ENCODE results near the gene KANK3. TPM values are rescaled to one million over a fixed set of nuclear protein-coding genes. Genes with fewer than 3 reads are reported as not detected.
"Not testable (repeated sequence)": the region's sequence is repeated elsewhere in the genome, so short reads cannot be mapped to it uniquely, and the experiment has no call there.

KANK3 gene
- total RNA-seq, 2 donors from 2014 or later = 11.0 to 22.5 TPM

GRCh38 chr19:8349629-8350372 is 6.7 kb upstream of the KANK3 start:
- intact Hi-C loops (cut with DNase I) = loop anchor here (5.0 to 10.0 kb wide), 3 partner anchors 48 to 165 kb away; partner anchors contain the start of gene ZNF414 (in 1 of the 2)
- not testable (repeated sequence) for DNase-seq (ENCODE audit: low spot score)

GRCh38 chr19:8343483-8343844 is 402 bp upstream of the KANK3 start:
- no peak for DNase-seq (ENCODE audit: low spot score)
- intact Hi-C loops (cut with DNase I) = loop anchor here in 1 of 2 donors (10.0 kb wide), 1 partner anchor 171 kb away; the partner anchor contains the start of gene ZNF414

GRCh38 chr19:8342316-8342683 is 762 bp downstream of the KANK3 start:
- intact Hi-C loops (cut with DNase I) = loop anchor here in 1 of 2 donors (10.0 kb wide), 1 partner anchor 173 kb away; the partner anchor contains the start of gene ZNF414
- DNase-seq (ENCODE audit: low spot score) = no peak

GRCh38 chr19:8341504-8341903 is 1.6 kb downstream of the KANK3 start:
- DNase-seq (ENCODE audit: low spot score) = not testable (repeated sequence)
- intact Hi-C loops (cut with DNase I) = loop anchor here in 1 of 2 donors (10.0 kb wide), 1 partner anchor 173 kb away; the partner anchor contains the start of gene ZNF414

- DNase-seq (ENCODE audit: low spot score) = no peak
- intact Hi-C loops (cut with DNase I) = loop anchor here in 1 of 2 donors (10.0 kb wide), 1 partner anchor 174 kb away; the partner anchor contains the start of gene ZNF414
Measured at GRCh38 chr19:8340341-8341096, 2.5 kb downstream of the KANK3 start.

GRCh38 chr19:8338835-8339234 is 4.2 kb downstream of the KANK3 start:
- intact Hi-C loops (cut with DNase I) = no loop called here
- no peak for DNase-seq (ENCODE audit: low spot score)

GRCh38 chr19:8337728-8338127 is 5.3 kb downstream of the KANK3 start:
- DNase-seq (ENCODE audit: low spot score) = no peak
- intact Hi-C loops (cut with DNase I) = no loop called here

GRCh38 chr19:8336660-8337059 is 6.4 kb downstream of the KANK3 start:
- DNase-seq (ENCODE audit: low spot score) = no peak
- intact Hi-C loops (cut with DNase I) = no loop called here

GRCh38 chr19:8336072-8336569 is 6.9 kb downstream of the KANK3 start:
- DNase-seq (ENCODE audit: low spot score) = no peak
- intact Hi-C loops (cut with DNase I) = no loop called here

- no peak for DNase-seq (ENCODE audit: low spot score)
- intact Hi-C loops (cut with DNase I) = no loop called here
Measured at GRCh38 chr19:8335343-8336071, 7.6 kb downstream of the KANK3 start.

GRCh38 chr19:8334458-8335342 is 8.4 kb downstream of the KANK3 start:
- intact Hi-C loops (cut with DNase I) = no loop called here
- no peak for DNase-seq (ENCODE audit: low spot score)

GRCh38 chr19:8333767-8334457 is 9.2 kb downstream of the KANK3 start:
- intact Hi-C loops (cut with DNase I) = no loop called here
- no peak for DNase-seq (ENCODE audit: low spot score)

- DNase-seq (ENCODE audit: low spot score) = no peak
- intact Hi-C loops (cut with DNase I) = no loop called here
Measured at GRCh38 chr19:8332976-8333766, 9.9 kb downstream of the KANK3 start.

- intact Hi-C loops (cut with DNase I) = no loop called here
- DNase-seq (ENCODE audit: low spot score) = no peak
Measured at GRCh38 chr19:8331263-8331845, 11.7 kb downstream of the KANK3 start.

GRCh38 chr19:8329996-8330395 is 13.1 kb downstream of the KANK3 start:
- intact Hi-C loops (cut with DNase I) = no loop called here
- DNase-seq (ENCODE audit: low spot score) = no peak

GRCh38 chr19:8325454-8325853 is 17.6 kb downstream of the KANK3 start:
- intact Hi-C loops (cut with DNase I) = no loop called here
- DNase-seq (ENCODE audit: low spot score) = no peak

Data from posterior vena cava (tissue), 2 donors.